Measurements from ENCODE around the gene TEAD1. TPM values are rescaled to one million over a fixed set of nuclear protein-coding genes. Genes with fewer than 3 reads are reported as not detected.

TEAD1 gene
- total RNA-seq, 1 donor from 2014 or later, result 62.5 TPM

DNA sequence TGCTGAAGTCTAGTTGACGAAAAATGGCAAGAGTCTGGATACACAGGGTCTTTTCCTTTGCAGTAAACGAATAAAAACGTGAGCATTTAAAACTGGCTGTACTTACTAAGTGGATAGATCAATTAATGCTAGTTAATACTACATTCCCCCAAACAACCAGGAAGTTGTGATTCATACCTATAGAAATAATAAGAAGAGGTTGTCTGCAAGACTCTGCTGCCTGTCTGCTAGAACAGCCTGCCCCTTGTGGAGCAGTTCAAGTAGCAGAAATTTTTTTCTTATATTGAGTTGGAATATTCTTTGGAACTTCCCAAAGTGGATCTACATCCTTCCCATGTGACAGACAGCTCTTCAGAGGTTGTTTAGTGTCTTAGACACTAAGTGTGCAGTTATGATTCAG lies 86.8 kb downstream of the TEAD1 start:
- TF ChIP-seq, protein P1, sequence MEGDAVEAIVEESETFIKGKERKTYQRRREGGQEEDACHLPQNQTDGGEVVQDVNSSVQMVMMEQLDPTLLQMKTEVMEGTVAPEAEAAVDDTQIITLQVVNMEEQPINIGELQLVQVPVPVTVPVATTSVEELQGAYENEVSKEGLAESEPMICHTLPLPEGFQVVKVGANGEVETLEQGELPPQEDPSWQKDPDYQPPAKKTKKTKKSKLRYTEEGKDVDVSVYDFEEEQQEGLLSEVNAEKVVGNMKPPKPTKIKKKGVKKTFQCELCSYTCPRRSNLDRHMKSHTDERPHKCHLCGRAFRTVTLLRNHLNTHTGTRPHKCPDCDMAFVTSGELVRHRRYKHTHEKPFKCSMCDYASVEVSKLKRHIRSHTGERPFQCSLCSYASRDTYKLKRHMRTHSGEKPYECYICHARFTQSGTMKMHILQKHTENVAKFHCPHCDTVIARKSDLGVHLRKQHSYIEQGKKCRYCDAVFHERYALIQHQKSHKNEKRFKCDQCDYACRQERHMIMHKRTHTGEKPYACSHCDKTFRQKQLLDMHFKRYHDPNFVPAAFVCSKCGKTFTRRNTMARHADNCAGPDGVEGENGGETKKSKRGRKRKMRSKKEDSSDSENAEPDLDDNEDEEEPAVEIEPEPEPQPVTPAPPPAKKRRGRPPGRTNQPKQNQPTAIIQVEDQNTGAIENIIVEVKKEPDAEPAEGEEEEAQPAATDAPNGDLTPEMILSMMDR (IDR thresholded peaks at IDR 0.05; ENCODE audit: partially characterized antibody, unreplicated experiment), result no peak
- Mint-ChIP-seq H3K4me1 (ENCODE audit: low read depth, unreplicated experiment) (peaks cover 44% of the 10 kb centered on the region), H3K27me3 (ENCODE audit: unreplicated experiment) (peaks cover 11% of the 10 kb centered on the region), H3K4me3 (ENCODE audit: unreplicated experiment) (no peak overlapping the region), H3K36me3 (ENCODE audit: unreplicated experiment) (peaks cover 5% of the 10 kb centered on the region), H3K27ac (ENCODE audit: unreplicated experiment) (no peak overlapping the region), H3K9me3 (ENCODE audit: unreplicated experiment) (peaks cover 21% of the 10 kb centered on the region)
- no peak for DNase-seq

DNA sequence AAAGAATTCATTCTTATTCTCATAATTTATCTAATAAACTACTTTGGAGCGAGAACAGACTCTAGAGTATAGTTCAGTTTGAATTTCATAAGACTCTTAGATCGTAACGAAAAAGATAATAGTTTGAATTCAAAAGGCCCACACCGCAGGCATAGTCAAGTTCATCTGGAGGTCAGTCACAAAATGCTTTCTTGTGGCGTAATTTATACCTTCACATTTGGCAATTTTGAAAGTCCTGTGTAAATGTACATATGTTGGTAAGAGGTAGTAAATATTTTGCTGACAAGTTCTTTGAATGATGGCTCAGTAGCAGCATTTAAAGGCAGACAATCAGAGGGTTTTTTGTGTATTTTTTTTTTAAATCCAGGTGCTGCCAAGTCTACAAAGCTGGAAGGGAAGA lies 88.1 kb downstream of the TEAD1 start:
- TF ChIP-seq, protein P1 (IDR thresholded peaks at IDR 0.05; ENCODE audit: partially characterized antibody, unreplicated experiment), result no peak
- H3K9me3 Mint-ChIP-seq (ENCODE audit: unreplicated experiment), result peaks cover 20% of the 10 kb centered on the region
- peaks cover 44% of the 10 kb centered on the region for H3K4me1 Mint-ChIP-seq (ENCODE audit: low read depth, unreplicated experiment)
- peaks cover 5% of the 10 kb centered on the region for H3K36me3 Mint-ChIP-seq (ENCODE audit: unreplicated experiment)
- no peak overlapping the region for H3K27ac Mint-ChIP-seq (ENCODE audit: unreplicated experiment)
- no peak overlapping the region for H3K4me3 Mint-ChIP-seq (ENCODE audit: unreplicated experiment)
- H3K27me3 Mint-ChIP-seq (ENCODE audit: unreplicated experiment), result peaks cover 11% of the 10 kb centered on the region
- DNase-seq, result no peak

DNA sequence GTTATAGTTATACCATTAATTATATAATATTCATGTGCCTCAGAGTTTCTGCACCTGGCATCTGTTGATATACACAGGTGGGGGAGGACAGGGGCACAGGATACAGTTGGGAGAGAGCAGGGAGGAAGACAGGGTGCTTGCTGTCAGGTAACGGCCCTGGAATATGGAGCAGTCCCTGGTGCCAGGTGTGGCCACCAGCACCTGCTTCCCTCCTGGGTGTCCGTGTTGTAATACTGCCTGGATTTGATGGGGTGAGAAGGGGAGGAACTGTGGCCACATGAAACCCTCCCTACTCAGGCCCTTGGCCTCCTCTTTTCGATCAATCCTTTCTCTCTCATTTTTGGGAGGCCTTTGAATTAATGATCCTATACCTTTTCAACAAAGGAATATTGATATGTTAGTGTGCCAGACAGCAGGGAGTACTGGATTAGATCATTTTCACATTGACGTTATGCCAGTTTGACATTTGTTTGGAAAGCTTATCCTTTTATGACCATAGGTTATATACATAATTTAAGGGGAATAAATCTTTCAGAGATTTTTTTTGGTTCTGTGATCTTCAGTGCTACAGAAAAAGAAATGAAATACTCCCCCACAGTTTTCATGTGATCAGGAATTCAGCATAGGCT lies 88.6 kb downstream of the TEAD1 start:
- Mint-ChIP-seq H3K4me3 (ENCODE audit: unreplicated experiment) (no peak overlapping the region), H3K36me3 (ENCODE audit: unreplicated experiment) (peaks cover 5% of the 10 kb centered on the region), H3K27me3 (ENCODE audit: unreplicated experiment) (peaks cover 15% of the 10 kb centered on the region), H3K4me1 (ENCODE audit: low read depth, unreplicated experiment) (peaks cover 49% of the 10 kb centered on the region), H3K9me3 (ENCODE audit: unreplicated experiment) (peaks cover 20% of the 10 kb centered on the region), H3K27ac (ENCODE audit: unreplicated experiment) (peak overlapping the region; percentile 36)
- DNase-seq, result no peak
- TF ChIP-seq, protein P1 (IDR thresholded peaks at IDR 0.05; ENCODE audit: partially characterized antibody, unreplicated experiment), result no peak

DNA sequence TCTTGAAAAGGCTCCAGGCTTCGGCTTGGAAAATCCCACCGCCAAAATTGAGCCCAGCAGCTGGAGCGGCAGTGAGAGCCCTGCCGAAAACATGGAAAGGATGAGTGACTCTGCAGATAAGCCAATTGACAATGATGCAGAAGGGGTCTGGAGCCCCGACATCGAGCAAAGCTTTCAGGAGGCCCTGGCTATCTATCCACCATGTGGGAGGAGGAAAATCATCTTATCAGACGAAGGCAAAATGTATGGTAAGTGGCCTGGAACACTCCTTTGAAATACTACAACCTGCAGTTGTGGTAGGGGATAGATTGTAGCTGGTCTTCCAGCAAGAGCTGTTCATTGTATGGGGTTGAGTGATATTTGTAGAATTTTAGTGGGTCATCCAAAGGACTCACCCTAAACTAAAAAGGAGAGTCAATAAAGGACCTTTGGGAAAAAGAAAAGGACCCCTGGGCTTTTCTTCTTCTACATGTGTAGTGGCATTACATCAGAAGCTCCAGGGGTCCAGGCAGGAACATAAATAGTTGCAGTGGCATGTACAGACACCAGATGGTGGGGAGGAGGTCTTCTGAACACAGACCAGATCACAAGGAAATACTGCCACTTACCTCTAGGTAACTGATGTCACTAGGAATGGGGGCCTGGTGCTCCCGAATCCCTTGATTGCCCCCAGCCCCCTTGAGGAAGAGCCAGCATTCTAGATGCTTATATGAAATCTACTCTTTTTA lies 90.1 kb downstream of the TEAD1 start:
- Mint-ChIP-seq H3K27me3 (ENCODE audit: unreplicated experiment) (peaks cover 18% of the 10 kb centered on the region), H3K36me3 (ENCODE audit: unreplicated experiment) (peaks cover 5% of the 10 kb centered on the region), H3K4me3 (ENCODE audit: unreplicated experiment) (peak overlapping the region; percentile 71), H3K9me3 (ENCODE audit: unreplicated experiment) (peaks cover 20% of the 10 kb centered on the region), H3K27ac (ENCODE audit: unreplicated experiment) (peak overlapping the region; percentile 98), H3K4me1 (ENCODE audit: low read depth, unreplicated experiment) (peaks cover 56% of the 10 kb centered on the region)
- DNase-seq, result no peak
- TF ChIP-seq, protein P1 (IDR thresholded peaks at IDR 0.05; ENCODE audit: partially characterized antibody, unreplicated experiment), result peak; percentile 13

DNA sequence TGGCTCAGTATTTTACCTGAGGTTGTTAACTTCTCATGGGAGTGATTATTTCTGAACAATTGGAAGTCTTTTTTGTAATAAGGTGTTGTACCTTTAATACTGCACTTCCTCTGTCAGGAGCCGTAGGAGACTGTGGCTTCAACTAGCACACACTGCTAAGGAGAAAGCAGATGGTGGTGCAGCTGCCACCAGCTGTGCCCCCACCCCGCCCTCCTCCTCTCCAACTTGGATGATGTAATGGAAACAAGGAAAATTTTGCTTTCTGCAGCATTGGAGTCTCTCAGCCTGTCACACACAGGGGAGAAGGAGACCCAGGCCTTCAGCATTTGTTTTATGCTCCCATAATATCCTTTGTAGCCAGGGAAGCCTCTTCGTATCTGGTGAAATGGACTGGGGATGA lies 91.2 kb downstream of the TEAD1 start:
- Mint-ChIP-seq H3K4me3 (ENCODE audit: unreplicated experiment) (peak overlapping the region; percentile 71), H3K27ac (ENCODE audit: unreplicated experiment) (peak overlapping the region; percentile 98), H3K27me3 (ENCODE audit: unreplicated experiment) (peaks cover 18% of the 10 kb centered on the region), H3K9me3 (ENCODE audit: unreplicated experiment) (peaks cover 20% of the 10 kb centered on the region), H3K4me1 (ENCODE audit: low read depth, unreplicated experiment) (peaks cover 56% of the 10 kb centered on the region), H3K36me3 (ENCODE audit: unreplicated experiment) (peaks cover 5% of the 10 kb centered on the region)
- peak; percentile 93 for DNase-seq
- TF ChIP-seq, protein P1 (IDR thresholded peaks at IDR 0.05; ENCODE audit: partially characterized antibody, unreplicated experiment), result no peak
